GM12872 (cell line): Measurements from ENCODE around the gene PTCRA.

ENCODE experiments used
- TF ChIP-seq, protein P1 (sequence below): IDR thresholded peaks from 3 replicates; pipeline ENCODE4 v1.5.1; 2011; ENCODE audit warnings: low read depth, mild to moderate bottlenecking, low read length, moderate library complexity; ENCODE audit not compliant: insufficient read depth

PTCRA gene

GRCh38 chr6:42968783-42969182 lies 52.9 kb downstream of the PTCRA start:
- TF ChIP-seq, protein P1, sequence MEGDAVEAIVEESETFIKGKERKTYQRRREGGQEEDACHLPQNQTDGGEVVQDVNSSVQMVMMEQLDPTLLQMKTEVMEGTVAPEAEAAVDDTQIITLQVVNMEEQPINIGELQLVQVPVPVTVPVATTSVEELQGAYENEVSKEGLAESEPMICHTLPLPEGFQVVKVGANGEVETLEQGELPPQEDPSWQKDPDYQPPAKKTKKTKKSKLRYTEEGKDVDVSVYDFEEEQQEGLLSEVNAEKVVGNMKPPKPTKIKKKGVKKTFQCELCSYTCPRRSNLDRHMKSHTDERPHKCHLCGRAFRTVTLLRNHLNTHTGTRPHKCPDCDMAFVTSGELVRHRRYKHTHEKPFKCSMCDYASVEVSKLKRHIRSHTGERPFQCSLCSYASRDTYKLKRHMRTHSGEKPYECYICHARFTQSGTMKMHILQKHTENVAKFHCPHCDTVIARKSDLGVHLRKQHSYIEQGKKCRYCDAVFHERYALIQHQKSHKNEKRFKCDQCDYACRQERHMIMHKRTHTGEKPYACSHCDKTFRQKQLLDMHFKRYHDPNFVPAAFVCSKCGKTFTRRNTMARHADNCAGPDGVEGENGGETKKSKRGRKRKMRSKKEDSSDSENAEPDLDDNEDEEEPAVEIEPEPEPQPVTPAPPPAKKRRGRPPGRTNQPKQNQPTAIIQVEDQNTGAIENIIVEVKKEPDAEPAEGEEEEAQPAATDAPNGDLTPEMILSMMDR = no peak

- TF ChIP-seq, protein P1 = no peak
Measured at GRCh38 chr6:42969431-42969830, 53.6 kb downstream of the PTCRA start.

DNA sequence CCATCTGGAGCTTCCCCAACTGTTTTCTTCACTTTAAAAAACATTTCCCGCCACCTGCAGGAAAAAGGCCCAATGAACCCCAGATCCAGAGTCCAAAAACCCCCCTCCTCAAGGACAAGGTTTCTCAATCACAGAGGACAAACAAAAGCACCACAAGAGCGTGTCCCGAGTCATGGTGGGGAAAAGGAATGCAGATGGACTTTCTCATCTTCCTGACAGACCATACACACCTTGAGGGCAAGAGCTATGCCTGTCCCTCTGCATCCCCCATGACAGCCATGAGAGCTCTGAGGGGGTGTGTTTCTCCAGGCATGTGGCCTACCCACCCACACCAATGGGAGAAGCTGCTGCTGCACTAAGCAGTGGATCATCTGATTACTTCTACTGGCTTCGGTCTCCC lies 54.1 kb downstream of the PTCRA start:
- TF ChIP-seq, protein P1 = no peak

- TF ChIP-seq, protein P1 = no peak
Measured at GRCh38 chr6:42970871-42971612, 55.2 kb downstream of the PTCRA start.

DNA sequence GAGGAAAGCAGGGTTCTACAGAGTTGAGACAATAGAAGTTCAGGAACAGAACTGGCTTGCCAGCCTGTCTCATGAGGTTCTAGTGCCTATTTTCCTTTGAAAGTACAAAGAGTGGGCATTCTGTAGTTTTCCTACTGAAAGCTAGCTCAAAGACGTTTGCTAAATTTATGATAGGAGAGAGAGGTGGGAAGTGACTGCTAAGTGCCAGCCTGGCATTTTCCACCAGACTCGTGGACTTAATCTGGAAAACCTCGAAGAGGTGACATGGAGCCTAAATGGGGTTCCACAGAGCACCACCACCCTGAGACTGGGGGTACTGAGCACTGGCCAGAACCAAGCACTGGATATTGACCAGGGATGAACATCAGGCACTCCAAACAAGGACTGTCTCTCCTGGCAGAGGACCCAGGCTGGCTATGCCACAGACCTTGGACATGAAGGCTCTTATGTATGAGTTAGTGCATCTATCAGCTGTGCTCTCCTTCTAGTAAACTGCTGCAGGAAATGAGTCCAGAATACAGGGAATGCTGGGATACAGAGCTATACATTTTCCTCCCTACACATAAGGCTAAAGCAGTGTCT lies 56.0 kb downstream of the PTCRA start:
- TF ChIP-seq, protein P1 = no peak

DNA sequence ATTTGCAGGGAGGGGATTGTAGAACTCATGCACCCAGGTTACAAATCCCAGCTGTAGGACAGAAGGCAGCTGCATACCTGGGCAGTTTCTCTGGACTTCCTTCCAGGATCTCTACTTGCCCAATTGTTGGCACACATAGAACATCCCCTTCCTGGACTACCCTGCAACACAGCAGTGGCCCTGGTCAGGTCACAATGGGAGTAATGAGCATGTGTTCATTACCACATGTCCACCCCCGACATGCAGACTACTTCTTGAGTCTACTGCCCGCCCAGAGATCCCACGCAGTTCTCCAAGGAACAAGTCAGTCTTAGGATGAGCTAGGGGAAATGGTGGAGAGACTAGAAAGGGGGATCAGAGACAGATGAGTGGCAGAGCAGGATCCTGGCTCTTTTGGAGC lies 58.1 kb downstream of the PTCRA start:
- TF ChIP-seq, protein P1 = no peak

DNA sequence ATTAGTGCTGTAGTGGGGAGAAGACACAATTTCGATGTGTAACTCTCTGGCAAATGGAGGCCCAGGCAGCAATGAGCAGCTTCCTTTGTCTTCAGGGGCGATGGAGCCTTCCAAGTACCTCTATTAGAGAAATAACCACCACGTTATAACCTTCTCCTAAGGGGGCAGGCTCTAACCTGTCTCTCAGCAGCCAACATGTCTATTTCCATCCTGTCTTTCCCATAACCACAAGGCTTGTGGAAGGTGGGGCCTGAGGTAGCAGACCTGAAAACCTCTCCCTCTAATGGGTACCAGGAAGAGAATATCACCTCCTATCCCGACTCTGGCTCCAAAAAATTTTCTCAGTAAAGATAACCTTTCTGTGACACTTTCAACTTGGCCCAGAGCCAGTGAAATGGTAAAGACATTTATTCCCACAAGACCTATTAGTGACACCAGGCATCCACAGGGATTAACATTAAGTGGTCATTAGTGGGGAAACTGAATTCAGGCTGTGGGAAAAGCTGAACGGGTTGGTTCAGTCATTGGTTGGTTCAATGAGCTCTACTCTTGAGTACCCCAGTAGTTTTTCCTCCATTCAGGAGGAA lies 59.2 kb downstream of the PTCRA start:
- TF ChIP-seq, protein P1 = no peak
